Stimulated activated CD8-positive, alpha-beta memory T cell treated with anti-CD3 and anti-CD28 coated beads, Interleukin-4, amount 100 ng/mL, for 24 hours (primary cell): Measurements from ENCODE around the gene OR6C6.
"Not testable (repeated sequence)": the region's sequence is repeated elsewhere in the genome, so short reads cannot be mapped to it uniquely, and the experiment has no call there.

Source experiments
- DNase-seq: peaks from one replicate; pipeline ENCODE4 v3.0.0-alpha.2; 2020; ENCODE audit warnings: low read depth

The OR6C6 gene

DNA sequence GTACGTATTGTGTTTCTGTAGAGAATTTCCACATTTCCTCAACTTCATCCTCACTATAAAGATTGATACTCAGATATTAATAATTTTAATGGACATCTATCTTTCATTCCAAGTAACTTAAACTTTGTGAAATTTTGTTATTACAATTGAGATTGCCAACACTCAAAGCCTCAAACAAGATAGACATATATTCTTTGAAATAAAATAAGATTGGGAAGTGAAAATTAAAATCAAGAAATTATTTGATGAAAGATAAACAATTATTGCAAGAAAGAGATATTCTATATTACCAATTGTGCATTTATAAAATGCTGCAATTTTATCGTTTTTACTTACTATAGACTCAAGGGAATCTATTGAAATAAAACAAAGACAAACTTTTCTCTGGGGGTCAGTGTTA is at the start of gene OR6C6:
OR6C6 (minus strand) TSS at position 101 of the 400 bp plus-strand sequence. CDS start 1,337 bp downstream, outside the sequence.
- DNase-seq: no peak

DNA sequence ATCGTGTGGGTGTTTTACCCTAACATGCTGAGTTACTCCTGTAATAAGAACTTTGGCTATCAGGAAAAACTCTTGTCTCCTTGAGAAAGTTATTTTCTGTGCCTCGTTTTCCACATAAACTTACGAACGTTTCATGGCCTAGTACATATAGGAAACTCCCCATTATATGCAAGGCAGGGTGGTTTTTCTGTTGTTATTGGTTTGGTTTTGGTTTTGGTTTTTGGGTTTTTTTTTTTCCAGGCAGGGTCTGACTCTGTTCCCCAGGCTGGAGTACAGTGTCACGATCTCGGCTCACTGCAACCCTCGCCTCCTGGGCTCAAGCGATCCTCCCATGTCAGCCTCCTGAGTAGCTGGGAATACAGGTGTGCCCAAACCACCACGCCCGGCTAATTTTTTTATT is 39.6 kb upstream of the OR6C6 start:
- no peak for DNase-seq

DNA sequence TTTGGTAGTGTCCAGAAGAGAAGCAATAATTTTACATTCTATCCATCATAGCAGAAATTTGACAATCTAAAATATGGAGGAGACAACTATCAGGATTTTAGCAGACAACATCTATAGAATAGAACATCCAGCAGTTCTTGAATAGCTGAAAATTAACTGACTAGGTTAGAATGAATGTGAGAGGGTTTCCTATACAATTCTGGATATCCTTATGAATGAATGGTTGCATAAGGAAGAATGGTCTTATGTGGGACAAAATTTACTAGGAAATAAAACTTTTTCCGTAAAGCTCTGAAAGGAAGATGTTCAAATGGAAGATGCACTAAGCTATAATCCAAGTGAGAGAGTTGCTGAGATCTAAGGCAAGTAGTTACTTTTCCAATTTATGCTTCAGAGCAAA is 34.1 kb upstream of the OR6C6 start, which contains the start of gene OR6C3:
OR6C3 (plus strand) TSS at position 301 of the 400 bp plus-strand sequence. CDS start 955 bp downstream, outside the sequence.
- no peak for DNase-seq

DNA sequence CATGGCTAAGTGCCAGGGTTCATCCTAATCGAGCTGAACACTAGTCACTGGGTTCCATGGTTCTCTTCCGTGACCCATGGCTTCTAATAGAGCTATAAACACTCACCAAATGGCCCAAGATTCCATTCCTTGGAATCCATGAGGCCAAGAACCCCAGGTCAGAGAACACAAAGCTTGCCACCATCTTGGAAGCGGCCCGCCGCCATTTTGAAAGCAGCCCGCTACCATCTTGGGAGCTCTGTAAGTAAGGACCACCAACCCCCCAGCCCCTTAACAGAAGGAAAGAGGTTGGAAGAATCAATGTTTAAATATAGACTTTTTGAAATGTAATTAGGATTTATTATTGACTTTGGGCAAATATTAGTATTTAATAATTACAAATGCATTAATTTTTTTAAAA is 29.4 kb upstream of the OR6C6 start:
- DNase-seq: not testable (repeated sequence)

DNA sequence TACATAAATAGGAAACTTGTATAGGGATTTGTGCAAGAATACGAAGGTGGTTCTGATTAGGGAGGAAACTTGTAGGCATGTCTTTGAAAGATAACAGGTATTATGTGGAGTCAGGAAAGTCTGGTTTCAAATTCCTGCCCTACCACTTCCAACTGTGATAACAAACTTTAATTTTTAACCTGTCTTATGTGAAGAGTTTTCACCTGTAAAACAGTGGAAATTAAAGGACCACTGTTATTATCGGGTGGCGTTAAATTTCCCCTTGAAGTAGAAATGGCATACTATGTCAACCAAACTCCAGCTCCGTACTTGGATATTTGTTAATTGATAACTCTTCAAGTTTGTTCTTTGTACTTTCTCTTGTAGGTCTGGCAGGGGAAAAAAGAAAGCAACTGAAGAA is 23.8 kb upstream of the OR6C6 start:
- DNase-seq: no peak

DNA sequence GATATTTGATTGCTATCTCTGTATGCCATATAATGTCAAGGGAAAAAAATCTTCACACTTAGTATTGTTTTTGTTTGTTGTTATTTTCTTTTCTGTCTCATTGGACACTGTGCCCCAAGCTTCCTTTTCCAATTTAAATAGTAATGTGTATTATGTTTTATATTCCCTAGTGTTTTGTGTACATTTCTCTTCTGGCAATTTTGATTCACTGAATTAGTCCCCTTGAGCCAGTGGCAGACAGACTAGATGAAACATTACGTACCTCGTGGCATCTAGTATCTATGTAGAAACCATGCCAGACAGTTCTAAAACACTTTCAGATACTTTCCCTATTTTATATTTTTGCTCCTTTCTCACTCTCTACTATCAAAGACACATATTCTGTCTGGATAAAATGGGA is 17.7 kb upstream of the OR6C6 start, which contains the start of gene OR6C1:
OR6C1 (plus strand) TSS at position 301 of the 400 bp plus-strand sequence. CDS start 6,257 bp downstream, outside the sequence.
- DNase-seq: no peak

DNA sequence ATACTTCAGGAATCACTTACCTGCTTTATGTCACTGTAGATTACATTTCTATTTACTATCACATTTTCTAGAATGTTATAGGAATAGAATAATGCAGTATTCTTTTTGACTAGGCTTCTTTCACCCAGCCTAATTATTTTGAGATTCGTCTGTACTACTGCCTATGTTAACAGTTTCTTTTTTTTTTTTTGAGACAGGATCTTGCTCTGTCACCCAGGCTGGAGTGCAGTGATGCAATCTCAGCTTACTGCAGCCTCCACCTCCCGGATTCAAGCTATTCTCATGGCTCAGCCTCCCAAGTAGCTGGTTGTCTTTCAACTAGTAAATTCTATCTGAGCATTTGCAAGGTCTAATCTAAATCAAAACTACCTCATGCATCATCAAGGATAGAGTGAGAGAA is 6.4 kb downstream of the OR6C6 start:
- DNase-seq: no peak

DNA sequence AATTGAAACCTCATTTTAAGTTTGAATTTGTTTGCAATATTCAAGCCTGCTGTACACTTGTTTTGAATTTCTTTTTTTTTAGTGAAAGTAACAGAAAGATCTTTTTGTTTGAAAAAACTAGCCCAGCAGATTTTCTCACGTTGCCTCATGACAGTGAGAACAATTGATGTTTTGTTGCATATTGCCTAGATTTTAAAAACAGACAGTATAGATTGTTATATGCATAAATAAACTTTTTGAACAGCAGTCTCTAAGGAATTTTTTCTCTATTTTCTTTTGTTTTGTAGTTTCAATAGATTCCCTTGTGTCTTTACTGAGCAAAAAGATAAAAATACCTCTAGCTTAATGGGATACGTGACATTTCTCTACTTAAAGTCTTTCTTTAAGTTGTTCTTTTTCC is 15.4 kb downstream of the OR6C6 start:
- no peak for DNase-seq

DNA sequence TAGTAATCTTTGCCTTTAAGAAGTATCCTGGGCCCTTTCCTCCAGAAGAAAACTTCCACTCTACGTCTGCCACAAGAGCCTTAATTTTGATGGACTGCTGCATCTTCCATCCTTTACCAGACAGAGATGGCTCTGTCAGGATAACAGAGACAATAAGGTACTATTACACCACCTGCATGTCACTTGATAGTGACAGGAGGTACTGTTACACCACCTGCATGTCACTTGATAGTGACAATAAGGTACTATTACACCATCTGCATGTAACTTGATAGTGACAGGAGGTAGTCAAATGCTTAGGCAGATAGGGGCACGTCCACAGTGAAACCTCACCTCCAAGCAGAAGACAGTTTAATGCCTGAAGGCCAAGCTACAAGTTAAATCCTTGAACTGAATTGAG is 38.1 kb downstream of the OR6C6 start:
- no peak for DNase-seq

DNA sequence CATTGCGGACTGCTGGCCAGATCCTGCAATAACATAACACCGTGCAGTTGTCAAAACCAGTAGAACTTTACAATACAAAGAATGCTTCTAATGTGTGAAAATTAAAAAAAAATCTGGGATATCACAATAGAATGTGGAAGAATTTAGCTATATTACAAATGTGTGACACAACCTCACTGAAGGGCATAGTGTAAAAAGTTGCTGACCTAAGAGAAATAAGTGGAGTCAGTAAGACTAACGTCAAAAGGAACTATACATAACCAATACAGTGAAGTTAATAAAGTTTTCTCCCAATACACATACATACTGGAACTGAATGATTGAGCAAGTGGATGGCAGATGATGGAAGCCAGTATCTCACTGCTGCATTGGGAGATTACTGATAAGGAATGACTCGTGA is 39.5 kb downstream of the OR6C6 start:
- DNase-seq: no peak

DNA sequence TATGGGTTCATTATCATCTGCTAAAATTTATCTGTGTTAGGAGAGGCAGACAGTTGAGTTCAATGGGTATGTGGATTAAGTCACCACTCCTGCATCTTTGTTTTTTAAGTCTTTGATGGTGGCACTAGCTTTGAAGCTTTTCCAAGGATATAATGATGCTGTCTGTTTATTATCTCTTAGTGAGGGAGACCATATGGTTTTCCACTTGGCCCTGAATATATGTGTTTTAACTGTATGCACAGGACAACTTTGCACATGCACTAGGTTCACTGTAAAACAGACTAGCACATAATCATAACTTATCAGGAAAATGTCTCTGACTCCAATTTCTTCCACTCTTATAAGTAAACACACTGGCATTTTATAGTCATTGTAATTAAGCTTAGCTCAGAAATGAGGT is 43.1 kb downstream of the OR6C6 start:
- DNase-seq: no peak

DNA sequence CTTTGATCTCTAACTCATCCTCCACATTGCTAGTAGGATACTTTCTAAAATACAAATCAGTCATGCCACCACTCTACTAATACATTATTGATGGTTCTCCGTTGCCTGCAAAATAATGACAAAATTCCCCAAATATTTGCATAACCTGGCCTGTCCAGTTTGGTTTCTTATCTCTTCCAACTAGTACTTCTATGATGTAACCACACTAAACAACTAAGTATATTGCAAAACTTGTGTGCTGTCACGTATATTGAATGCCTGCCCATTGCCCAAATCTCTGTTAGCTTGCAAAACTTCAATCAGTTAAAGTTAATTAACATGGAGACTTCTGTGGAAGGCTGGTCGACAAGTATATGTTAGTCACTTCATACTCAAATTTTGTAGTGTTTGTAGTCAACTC is 45.4 kb downstream of the OR6C6 start:
- DNase-seq: no peak

DNA sequence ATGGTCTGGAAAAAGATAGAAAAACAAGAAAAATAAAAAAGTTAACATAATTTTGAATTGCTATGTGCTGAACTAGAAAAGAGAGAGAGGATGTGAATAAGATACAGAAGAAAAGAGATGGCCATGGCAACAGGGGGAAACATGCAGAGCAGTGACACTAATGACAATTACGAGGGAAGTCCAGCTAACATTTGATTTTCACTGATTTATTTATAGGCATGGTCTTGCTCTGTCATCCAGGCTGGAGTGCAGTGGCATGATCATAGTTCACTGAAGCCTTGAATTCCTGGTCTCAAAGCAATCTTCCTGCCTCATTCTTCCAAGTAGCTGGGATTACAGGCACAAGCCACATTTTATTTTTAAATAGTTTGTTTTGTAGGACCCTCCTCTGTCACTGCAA is 50.2 kb downstream of the OR6C6 start:
- no peak for DNase-seq

DNA sequence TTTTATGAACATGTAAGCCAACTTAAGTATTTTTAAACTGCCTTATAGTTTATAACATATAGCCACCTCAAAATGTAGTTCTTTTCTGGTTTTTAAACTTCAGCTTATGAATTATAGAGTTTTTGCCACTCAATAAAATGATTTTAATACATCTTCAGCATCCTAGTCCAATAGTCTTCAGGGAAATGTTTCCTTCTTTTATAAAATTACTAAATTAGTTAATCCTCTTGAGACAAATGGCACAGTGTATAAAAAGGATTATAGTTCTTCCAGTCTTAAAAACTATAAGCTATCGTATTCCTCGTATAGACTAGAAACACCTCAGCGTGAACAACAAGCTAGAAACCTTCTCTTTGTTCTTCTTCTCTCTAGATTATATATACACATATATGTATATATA is 52.1 kb downstream of the OR6C6 start, which contains the start of gene OR6C74:
OR6C74 (plus strand) TSS at position 301 of the 400 bp plus-strand sequence. CDS start 2,679 bp downstream, outside the sequence.
- no peak for DNase-seq
